ENCODE data around the gene STK39.

Gene STK39

GRCh38 chr2:168185583-168186274 lies 61.7 kb downstream of the STK39 start:
- H3K4me3 ChIP-seq (ENCODE audit: low read depth, low read length) = no peak overlapping the region
- TF ChIP-seq CTCF (conservative IDR thresholded peaks at IDR 0.05; ENCODE audit: low read depth, low read length) = no peak
- no peak for DNase-seq (ENCODE audit: low read depth)

- no peak for DNase-seq (ENCODE audit: low read depth)
- H3K4me3 ChIP-seq (ENCODE audit: low read depth, low read length) = no peak overlapping the region
- TF ChIP-seq CTCF (conservative IDR thresholded peaks at IDR 0.05; ENCODE audit: low read depth, low read length) = no peak
Measured at GRCh38 chr2:168184681-168185513, 62.5 kb downstream of the STK39 start.

- DNase-seq (ENCODE audit: low read depth) = no peak
- TF ChIP-seq CTCF (conservative IDR thresholded peaks at IDR 0.05; ENCODE audit: low read depth, low read length) = no peak
- no peak overlapping the region for H3K4me3 ChIP-seq (ENCODE audit: low read depth, low read length)
Measured at GRCh38 chr2:168183308-168183997, 63.9 kb downstream of the STK39 start.

GRCh38 chr2:168182550-168183249 lies 64.7 kb downstream of the STK39 start:
- no peak for TF ChIP-seq CTCF (conservative IDR thresholded peaks at IDR 0.05; ENCODE audit: low read depth, low read length)
- no peak for DNase-seq (ENCODE audit: low read depth)

DNA sequence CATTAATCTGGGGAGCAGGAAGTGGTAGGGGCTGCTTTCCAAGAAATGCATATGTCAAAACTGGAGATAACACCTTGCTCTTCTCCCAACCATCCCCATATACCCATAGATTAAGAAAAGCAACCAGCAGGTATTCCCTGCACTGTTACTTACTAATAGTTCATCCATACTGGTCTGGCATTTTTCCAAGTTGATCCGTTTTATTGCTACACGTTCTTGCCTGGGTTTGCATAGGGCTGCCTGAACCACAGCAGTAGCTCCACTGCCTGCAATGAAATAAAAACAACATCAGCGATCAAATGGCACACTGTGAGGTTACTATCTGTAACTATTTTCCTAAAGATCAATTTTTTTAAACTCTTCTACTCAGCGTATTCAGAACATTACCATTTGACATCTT lies 65.6 kb downstream of the STK39 start:
- no peak overlapping the region for H3K4me3 ChIP-seq (ENCODE audit: low read depth, low read length)
- no peak for DNase-seq (ENCODE audit: low read depth)
- no peak for TF ChIP-seq CTCF (conservative IDR thresholded peaks at IDR 0.05; ENCODE audit: low read depth, low read length)

More at GRCh38 chr2:168182550-168183249, 64.7 kb downstream of the STK39 start:
- H3K4me3 ChIP-seq (ENCODE audit: low read depth, low read length) = no peak overlapping the region

DNA sequence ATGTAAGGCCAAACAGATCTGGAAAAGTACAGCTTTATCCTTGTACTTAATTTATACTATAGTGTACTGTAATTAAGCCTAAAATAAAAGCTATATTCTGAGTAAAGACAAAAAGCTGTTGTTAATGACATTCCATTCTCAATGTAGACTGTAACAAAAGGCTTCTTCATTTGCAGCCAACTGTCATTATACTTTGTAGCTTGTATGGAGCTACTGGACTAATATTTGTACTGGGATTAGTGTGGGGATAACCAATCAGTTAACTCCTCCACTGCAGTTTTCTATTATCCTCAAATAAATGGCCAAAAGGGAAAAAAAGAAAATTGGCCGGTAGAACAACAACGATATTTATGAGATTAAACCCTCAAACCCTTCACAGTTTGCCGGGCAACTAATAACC lies 66.5 kb downstream of the STK39 start:
- no peak overlapping the region for H3K4me3 ChIP-seq (ENCODE audit: low read depth, low read length)
- TF ChIP-seq CTCF (conservative IDR thresholded peaks at IDR 0.05; ENCODE audit: low read depth, low read length) = no peak
- DNase-seq (ENCODE audit: low read depth) = no peak
